Progenitor cell of endocrine pancreas (in vitro differentiated cells): ENCODE data around the gene GNPAT. TPM values are rescaled to one million over a fixed set of nuclear protein-coding genes. Genes with fewer than 3 reads are reported as not detected.
A peak's percentile ranks its signal among the peaks of the same experiment; 100 is the strongest.

Experiments
- DNase-seq: peaks from one replicate; pipeline ENCODE4 v3.0.0; 2021; ENCODE audit warnings: low spot score; ENCODE audit not compliant: unreplicated experiment
- H3K27ac Mint-ChIP-seq: 2 replicates; pipeline ENCODE4 v1.8.0; 2021; ENCODE audit warnings: mild to moderate bottlenecking, moderate library complexity, mixed read lengths
- H3K27me3 Mint-ChIP-seq: 2 replicates; pipeline ENCODE4 v1.8.0; 2021; ENCODE audit warnings: mixed read lengths
- H3K36me3 Mint-ChIP-seq: 2 replicates; pipeline ENCODE4 v1.8.0; 2022; ENCODE audit warnings: mixed read lengths; ENCODE audit not compliant: insufficient read depth
- H3K4me1 Mint-ChIP-seq: 2 replicates; pipeline ENCODE4 v1.8.0; 2021; ENCODE audit warnings: low read depth, mixed read lengths
- H3K4me3 Mint-ChIP-seq: 2 replicates; pipeline ENCODE4 v1.8.0; 2021; ENCODE audit warnings: low read depth, mild to moderate bottlenecking, moderate library complexity, mixed read lengths
- H3K9me3 Mint-ChIP-seq: 2 replicates; pipeline ENCODE4 v1.8.0; 2021; ENCODE audit warnings: low read depth, mixed read lengths
- CTCF ChIP-seq: fragments of 200-600 bp; sonication (generic); IDR thresholded peaks from one replicate; pipeline ENCODE4 v1.5.0; 2021; ENCODE audit warnings: antibody characterized with exemption, mild to moderate bottlenecking; ENCODE audit not compliant: unreplicated experiment
- long read RNA-seq: library from polyadenylated mRNA; unstranded; transcript quantifications from one replicate; pipeline ENCODE4 v2.0.0, GENCODE V29; 2020
- total RNA-seq: library from RNA; stranded (reverse); gene quantifications from 2 replicates; pipeline ENCODE4 v1.2.1, GENCODE V29; 2021

GNPAT gene
- 69.9 and 70.2 TPM in 2 replicates for total RNA-seq
- long read RNA-seq, transcript GNPAT-201 (16 exons, 2,643 nt): major isoform, 930 of 1,190 reads
- long read RNA-seq, transcript GNPAT-206 (17 exons, 2,685 nt): minor isoform, 8 of 1,190 reads
- long read RNA-seq, partial matches to known transcripts: 50 of 1,190 reads
- long read RNA-seq, other reads (novel, unspliced or antisense): 202 of 1,190 reads

- DNase-seq: peak; percentile 82
- H3K9me3 Mint-ChIP-seq: no peaks in the 10 kb centered on the region
- peaks cover 28% of the 10 kb centered on the region for H3K36me3 Mint-ChIP-seq
- H3K4me3 Mint-ChIP-seq: peak within 1 kb of the TSS; percentile 96
- H3K27ac Mint-ChIP-seq: peak within 1 kb of the TSS; percentile 94
- no peak for TF ChIP-seq CTCF
- no peaks in the 10 kb centered on the region for H3K27me3 Mint-ChIP-seq
- H3K4me1 Mint-ChIP-seq: peaks cover 59% of the 10 kb centered on the region
Measured at GRCh38 chr1:231240883-231241735, at the start of gene GNPAT. GNPAT (plus strand) TSS chr1:231241212; CDS start chr1:231241379, 167 bp downstream.

- no peak for DNase-seq
- H3K9me3 Mint-ChIP-seq: peaks cover 4% of the 10 kb centered on the region
- peaks cover 15% of the 10 kb centered on the region for H3K27me3 Mint-ChIP-seq
- no peak for TF ChIP-seq CTCF
- no peaks in the 10 kb centered on the region for H3K36me3 Mint-ChIP-seq
- H3K27ac Mint-ChIP-seq: no peak overlapping the region
- H3K4me3 Mint-ChIP-seq: no peak overlapping the region
- H3K4me1 Mint-ChIP-seq: peaks cover 21% of the 10 kb centered on the region
Measured at GRCh38 chr1:231192620-231193163, 48.3 kb upstream of the GNPAT start.

- Mint-ChIP-seq H3K27ac (no peak overlapping the region), H3K36me3 (no peaks in the 10 kb centered on the region), H3K4me1 (peaks cover 21% of the 10 kb centered on the region), H3K27me3 (peaks cover 5% of the 10 kb centered on the region), H3K9me3 (peaks cover 4% of the 10 kb centered on the region), H3K4me3 (no peak overlapping the region)
- TF ChIP-seq CTCF: no peak
- DNase-seq: no peak
Measured at GRCh38 chr1:231193710-231194340, 47.2 kb upstream of the GNPAT start.

GRCh38 chr1:231194476-231194842 lies 46.6 kb upstream of the GNPAT start:
- no peak overlapping the region for H3K4me3 Mint-ChIP-seq
- H3K36me3 Mint-ChIP-seq: no peaks in the 10 kb centered on the region
- H3K9me3 Mint-ChIP-seq: peaks cover under 1% of the 10 kb centered on the region
- TF ChIP-seq CTCF: no peak
- H3K27ac Mint-ChIP-seq: no peak overlapping the region
- peaks cover 2% of the 10 kb centered on the region for H3K27me3 Mint-ChIP-seq
- H3K4me1 Mint-ChIP-seq: peaks cover 21% of the 10 kb centered on the region
- DNase-seq: no peak

- no peak for DNase-seq
- Mint-ChIP-seq H3K36me3 (no peaks in the 10 kb centered on the region), H3K27ac (no peak overlapping the region), H3K27me3 (peaks cover 6% of the 10 kb centered on the region), H3K4me1 (peaks cover 21% of the 10 kb centered on the region), H3K9me3 (no peaks in the 10 kb centered on the region), H3K4me3 (no peak overlapping the region)
- TF ChIP-seq CTCF: no peak
Measured at GRCh38 chr1:231194843-231195516, 46.0 kb upstream of the GNPAT start.
